Upper lobe of right lung (tissue), 1 donor: Measurements from ENCODE around the gene GINS1. TPM values are rescaled to one million over a fixed set of nuclear protein-coding genes. Genes with fewer than 3 reads are reported as not detected.
A peak's percentile ranks its signal among the peaks of the same experiment; 100 is the strongest.
"Not testable (repeated sequence)": the region's sequence is repeated elsewhere in the genome, so short reads cannot be mapped to it uniquely, and the experiment has no call there.

Experiments
- ATAC-seq: fragments of 200-7000 bp; cut with Tn5 transposase; one replicate; pipeline ENCODE4 v1.9.1; 2020; ENCODE audit warnings: mild to moderate bottlenecking, moderate library complexity
- DNase-seq: peaks from one replicate; pipeline ENCODE4 v3.0.0-alpha.2; 2020
- H3K27ac ChIP-seq: fragments of 200-600 bp; one replicate; pipeline ENCODE4 v1.8.0; 2022
- H3K27me3 ChIP-seq: fragments of 200-600 bp; one replicate; pipeline ENCODE4 v1.8.0; 2022; ENCODE audit warnings: mild to moderate bottlenecking
- H3K36me3 ChIP-seq: fragments of 200-600 bp; one replicate; pipeline ENCODE4 v1.8.0; 2022
- H3K4me1 ChIP-seq: fragments of 200-600 bp; one replicate; pipeline ENCODE4 v1.8.0; 2022
- H3K4me3 ChIP-seq: fragments of 200-600 bp; one replicate; pipeline ENCODE4 v1.8.0; 2022; ENCODE audit warnings: mild to moderate bottlenecking
- H3K9me3 ChIP-seq: fragments of 200-600 bp; one replicate; pipeline ENCODE4 v1.8.0; 2022
- intact Hi-C: fragments of 100-400 bp; cut with DNase I; formaldehyde crosslinking; loops from one replicate; pipeline ENCODE4 v1.11.0; 2022
- total RNA-seq: library from RNA; stranded (reverse); fragmentation: NEBNext Ultra II Directional; extraction: Animal tissue kit (Norgen Biotek cat#: 25700); gene quantifications from one replicate; pipeline ENCODE4 v1.2.1, GENCODE V29; 2021
- TF ChIP-seq, protein P1 (sequence below): fragments of 200-600 bp; IDR thresholded peaks from one replicate; pipeline ENCODE4 v1.8.0; 2022; ENCODE audit warnings: antibody characterized with exemption
- donor health status: DM: no; HTN: yes; CAD: no; lungs with severe emphysema.

GINS1 gene
- total RNA-seq, 1 donor from 2014 or later, result 0.55 TPM

DNA sequence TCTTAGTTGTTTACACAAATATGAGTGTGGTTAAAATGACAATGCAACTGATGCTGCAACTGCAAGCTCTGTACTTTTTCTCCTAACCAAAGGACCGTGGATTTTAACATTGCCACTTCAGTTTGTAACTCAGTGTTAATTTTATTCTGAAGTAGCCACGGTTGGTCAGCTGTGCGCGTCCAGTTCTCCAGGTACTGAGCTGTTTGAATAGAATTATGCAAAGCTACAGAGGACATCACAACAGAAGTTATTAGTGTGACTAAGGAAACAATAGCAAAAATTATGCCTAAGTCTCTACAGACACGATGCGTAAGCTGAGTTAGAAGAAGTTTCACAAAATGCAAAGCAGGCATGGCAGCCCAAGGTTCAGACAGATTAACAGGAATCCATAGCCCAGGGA lies 12.5 kb upstream of the GINS1 start:
- Histone ChIP-seq H3K36me3 (no peaks in the 10 kb centered on the region), H3K4me1 (no peaks in the 10 kb centered on the region), H3K4me3 (no peak overlapping the region), H3K27ac (no peak overlapping the region), H3K9me3 (no peaks in the 10 kb centered on the region), H3K27me3 (no peaks in the 10 kb centered on the region)
- DNase-seq (no peak), ATAC-seq (no peak)
- TF ChIP-seq, protein P1, sequence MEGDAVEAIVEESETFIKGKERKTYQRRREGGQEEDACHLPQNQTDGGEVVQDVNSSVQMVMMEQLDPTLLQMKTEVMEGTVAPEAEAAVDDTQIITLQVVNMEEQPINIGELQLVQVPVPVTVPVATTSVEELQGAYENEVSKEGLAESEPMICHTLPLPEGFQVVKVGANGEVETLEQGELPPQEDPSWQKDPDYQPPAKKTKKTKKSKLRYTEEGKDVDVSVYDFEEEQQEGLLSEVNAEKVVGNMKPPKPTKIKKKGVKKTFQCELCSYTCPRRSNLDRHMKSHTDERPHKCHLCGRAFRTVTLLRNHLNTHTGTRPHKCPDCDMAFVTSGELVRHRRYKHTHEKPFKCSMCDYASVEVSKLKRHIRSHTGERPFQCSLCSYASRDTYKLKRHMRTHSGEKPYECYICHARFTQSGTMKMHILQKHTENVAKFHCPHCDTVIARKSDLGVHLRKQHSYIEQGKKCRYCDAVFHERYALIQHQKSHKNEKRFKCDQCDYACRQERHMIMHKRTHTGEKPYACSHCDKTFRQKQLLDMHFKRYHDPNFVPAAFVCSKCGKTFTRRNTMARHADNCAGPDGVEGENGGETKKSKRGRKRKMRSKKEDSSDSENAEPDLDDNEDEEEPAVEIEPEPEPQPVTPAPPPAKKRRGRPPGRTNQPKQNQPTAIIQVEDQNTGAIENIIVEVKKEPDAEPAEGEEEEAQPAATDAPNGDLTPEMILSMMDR, result no peak
- intact Hi-C loops, result loop anchor here (10.0 kb wide), 1 partner anchor 400 kb away; the partner anchor contains the start of gene APMAP

DNA sequence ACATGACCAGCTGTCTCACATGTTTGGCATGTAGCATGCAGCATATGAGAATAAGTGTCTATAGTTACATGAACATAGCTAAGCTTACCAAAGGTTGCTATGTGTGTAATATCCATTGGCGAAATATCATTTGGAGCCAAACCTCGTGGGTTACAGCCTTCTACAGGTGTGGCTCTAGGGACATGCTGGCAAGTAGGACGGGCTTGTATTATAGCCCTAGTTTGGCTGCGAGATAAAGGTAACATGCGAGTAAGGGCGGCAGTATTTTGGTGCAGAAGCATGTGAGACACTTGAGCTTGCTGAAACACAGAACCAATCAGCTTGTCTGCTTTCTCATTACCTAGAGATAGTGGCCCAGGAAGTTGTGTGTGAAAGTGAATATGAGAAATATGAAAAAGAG lies 10.4 kb upstream of the GINS1 start:
- Histone ChIP-seq H3K9me3 (no peaks in the 10 kb centered on the region), H3K4me3 (no peak overlapping the region), H3K36me3 (no peaks in the 10 kb centered on the region), H3K27me3 (no peaks in the 10 kb centered on the region), H3K4me1 (no peaks in the 10 kb centered on the region), H3K27ac (no peak overlapping the region)
- intact Hi-C loops, result loop anchor here (10.0 kb wide), 1 partner anchor 402 kb away; the partner anchor contains the start of gene APMAP
- TF ChIP-seq, protein P1, result no peak
- ATAC-seq (no peak), DNase-seq (no peak)

DNA sequence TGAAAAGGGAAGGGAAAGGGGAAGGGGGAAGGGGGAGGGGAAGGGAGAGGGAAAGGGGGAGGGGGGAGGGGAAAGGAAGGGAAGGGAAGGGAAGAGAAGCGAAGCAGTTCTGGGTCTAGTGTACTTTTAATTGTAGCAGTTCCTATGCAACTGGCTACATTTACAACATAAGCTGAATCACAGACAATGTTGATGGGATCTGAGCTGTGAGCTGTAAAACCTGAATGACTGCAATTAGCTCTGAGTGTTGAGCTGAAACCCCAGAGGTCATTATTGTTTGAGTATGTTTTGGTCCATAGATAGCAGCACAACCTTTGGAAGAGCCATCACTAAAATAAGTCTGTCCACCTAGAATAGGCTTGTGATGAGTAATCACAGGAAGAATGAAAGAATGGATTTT lies 9.7 kb upstream of the GINS1 start:
- TF ChIP-seq, protein P1, result no peak
- Histone ChIP-seq H3K27ac (no peak overlapping the region), H3K36me3 (no peaks in the 10 kb centered on the region), H3K4me3 (no peak overlapping the region), H3K9me3 (no peaks in the 10 kb centered on the region), H3K27me3 (no peaks in the 10 kb centered on the region), H3K4me1 (no peaks in the 10 kb centered on the region)
- DNase-seq (no peak), ATAC-seq (no peak)
- intact Hi-C loops, result loop anchor here (10.0 kb wide), 1 partner anchor 403 kb away; the partner anchor contains the start of gene APMAP

DNA sequence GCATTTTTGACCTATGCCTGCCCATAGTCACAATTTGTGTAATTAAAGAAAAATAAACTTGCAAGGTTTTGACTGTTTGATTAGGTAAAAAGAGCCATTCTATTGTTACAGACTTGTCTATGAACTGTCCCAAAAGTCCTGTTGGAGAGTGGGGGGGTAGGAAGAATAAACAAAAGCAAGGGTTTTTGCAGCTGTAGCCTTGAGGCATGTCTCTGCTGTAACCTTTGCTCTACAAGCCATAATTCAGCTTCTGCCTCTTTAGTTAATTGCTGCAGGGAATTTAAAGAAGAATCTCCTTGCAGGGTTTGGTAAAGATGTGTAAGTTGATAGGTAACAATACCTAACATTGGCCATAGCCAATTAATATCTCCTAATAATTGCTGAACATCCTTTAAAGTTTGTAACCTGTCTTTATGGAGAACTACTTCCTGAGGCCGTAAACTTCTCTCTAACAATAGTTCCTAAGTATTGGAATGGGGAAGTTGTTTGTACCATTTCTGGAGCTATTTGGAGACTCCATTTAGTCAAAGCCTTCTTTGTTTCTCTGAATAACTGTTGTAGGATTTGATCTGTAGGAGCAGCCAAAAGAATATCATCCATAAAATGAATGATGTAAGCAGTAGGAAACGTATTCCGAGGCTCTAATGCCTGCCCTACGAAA lies 9.0 kb upstream of the GINS1 start:
- intact Hi-C loops, result loop anchor here (10.0 kb wide), 1 partner anchor 404 kb away; the partner anchor contains the start of gene APMAP
- Histone ChIP-seq H3K27me3 (no peaks in the 10 kb centered on the region), H3K4me3 (no peak overlapping the region), H3K9me3 (no peaks in the 10 kb centered on the region), H3K36me3 (no peaks in the 10 kb centered on the region), H3K27ac (no peak overlapping the region), H3K4me1 (no peaks in the 10 kb centered on the region)
- TF ChIP-seq, protein P1, result no peak
- DNase-seq, result no peak
- ATAC-seq, result no peak

DNA sequence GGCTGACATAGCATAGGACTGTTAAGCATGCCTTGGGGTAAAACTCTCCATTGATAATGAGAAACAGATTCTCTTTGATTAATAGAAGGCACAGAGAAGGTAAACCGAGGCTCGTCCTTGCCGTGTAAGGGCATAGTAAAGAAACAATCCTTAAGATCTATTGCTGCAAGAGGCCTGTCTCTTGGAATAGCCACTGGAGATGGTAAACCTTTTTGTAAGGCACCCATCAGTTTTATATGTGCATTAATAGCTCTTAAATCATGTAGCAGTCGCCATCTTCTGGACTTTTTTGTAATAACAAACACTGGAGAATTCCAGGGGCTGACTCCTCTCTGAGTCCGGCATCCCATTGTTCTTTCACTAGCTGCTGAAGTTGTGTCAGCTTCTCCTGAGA lies 8.4 kb upstream of the GINS1 start:
- DNase-seq (no peak), ATAC-seq (peak; percentile 92)
- TF ChIP-seq, protein P1, result peak; percentile 66
- H3K27ac ChIP-seq, result no peak overlapping the region
- H3K9me3 ChIP-seq, result no peaks in the 10 kb centered on the region
- no peaks in the 10 kb centered on the region for H3K27me3 ChIP-seq
- H3K4me3 ChIP-seq, result no peak overlapping the region
- intact Hi-C loops, result loop anchor here (10.0 kb wide), 1 partner anchor 404 kb away; the partner anchor contains the start of gene APMAP
- H3K4me1 ChIP-seq, result no peaks in the 10 kb centered on the region
- no peaks in the 10 kb centered on the region for H3K36me3 ChIP-seq

DNA sequence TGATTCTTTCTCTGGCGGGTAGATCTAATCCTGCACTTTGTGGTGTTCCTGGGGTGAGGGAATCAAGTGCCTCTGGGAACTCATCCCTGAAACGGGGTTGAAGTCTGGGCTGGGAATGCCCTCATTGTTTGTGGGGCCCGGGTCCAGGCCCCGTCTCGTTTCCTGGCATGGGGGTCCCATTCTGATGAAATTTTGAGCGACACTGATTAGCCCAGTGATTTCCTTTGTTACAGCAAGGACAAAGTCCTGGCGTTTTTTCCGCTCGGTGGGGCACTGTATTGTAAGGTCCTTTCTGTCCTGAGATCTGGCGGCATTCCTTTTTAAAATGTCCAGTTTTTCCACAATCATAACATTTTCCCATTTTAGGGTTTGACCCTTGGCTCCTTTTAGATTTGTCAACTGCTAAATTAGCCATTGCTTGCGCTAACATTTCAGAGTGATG lies 7.2 kb upstream of the GINS1 start:
- not testable (repeated sequence) for H3K9me3 ChIP-seq, H3K4me3 ChIP-seq, ATAC-seq, H3K4me1 ChIP-seq, H3K36me3 ChIP-seq, DNase-seq, H3K27ac ChIP-seq, H3K27me3 ChIP-seq
- intact Hi-C loops, result loop anchor here (10.0 kb wide), 1 partner anchor 336 kb away; no protein-coding TSS in a partner anchor
